Mesenchymal stem cell (in vitro differentiated cells and primary cell): ENCODE measurements around the gene DEPP1.

ENCODE experiments used
- DNase-seq: peaks from one replicate; pipeline ENCODE4 v3.0.0-alpha.2; 2013
- H2AFZ ChIP-seq: one replicate; pipeline ENCODE4 v1.6.1; 2013; ENCODE audit warnings: low read depth, mild to moderate bottlenecking, control low read depth, inconsistent platforms, low read length, moderate library complexity
- H2AK5ac ChIP-seq: 2 replicates; pipeline ENCODE4 v1.6.1; 2013; ENCODE audit warnings: low read length, moderate library complexity, mild to moderate bottlenecking, inconsistent platforms; ENCODE audit not compliant: severe bottlenecking
- H2BK120ac ChIP-seq: one replicate; pipeline ENCODE4 v1.6.1; 2013; ENCODE audit warnings: low read depth, mild to moderate bottlenecking, inconsistent platforms, low read length, moderate library complexity
- H2BK12ac ChIP-seq, 2 experiments: one replicate each; pipeline ENCODE4 v1.6.1; 2013; ENCODE audit warnings: inconsistent platforms in 2 of 2, low read length in 2 of 2, mild to moderate bottlenecking in 2 of 2, moderate library complexity in 2 of 2, control low read depth in 1 of 2
- H2BK15ac ChIP-seq: one replicate; pipeline ENCODE4 v1.6.1; 2013; ENCODE audit warnings: mild to moderate bottlenecking, low read depth, inconsistent platforms; ENCODE audit not compliant: poor library complexity, severe bottlenecking
- H2BK5ac ChIP-seq: 2 replicates; pipeline ENCODE4 v1.6.1; 2013; ENCODE audit warnings: low read depth, mild to moderate bottlenecking, low read length, control low read depth, inconsistent platforms; ENCODE audit not compliant: poor library complexity, severe bottlenecking
- H3K14ac ChIP-seq, 2 experiments: one replicate each; pipeline ENCODE4 v1.6.1; 2013; ENCODE audit warnings: inconsistent platforms in 2 of 2, low read length in 2 of 2, control low read depth in 1 of 2, mild to moderate bottlenecking in 1 of 2, moderate library complexity in 1 of 2
- H3K18ac ChIP-seq, 2 experiments: one replicate each; pipeline ENCODE4 v1.6.1; 2013; ENCODE audit warnings: inconsistent platforms in 2 of 2, low read length in 2 of 2, control low read depth in 1 of 2, low read depth in 1 of 2, mild to moderate bottlenecking in 1 of 2
- H3K23ac ChIP-seq, 2 experiments: one replicate each; pipeline ENCODE4 v1.6.1; 2013; ENCODE audit warnings: inconsistent platforms in 2 of 2, low read length in 2 of 2, mild to moderate bottlenecking in 2 of 2, moderate library complexity in 2 of 2, control low read depth in 1 of 2
- H3K27ac ChIP-seq: 2 replicates; pipeline ENCODE4 v1.5.1; 2013; ENCODE audit warnings: mild to moderate bottlenecking, moderate library complexity, low read length, control low read depth, inconsistent platforms; ENCODE audit not compliant: poor library complexity, severe bottlenecking
- H3K27me3 ChIP-seq, 2 experiments: 2 replicates each; pipeline versions ENCODE4 v1.6.1 to v1.7.0; 2013; ENCODE audit warnings: low read length in 2 of 2, mild to moderate bottlenecking in 2 of 2, moderate library complexity in 2 of 2, control low read depth in 1 of 2, inconsistent platforms in 1 of 2; ENCODE audit not compliant: control insufficient read depth in 1 of 2, insufficient read depth in 1 of 2
- H3K36me3 ChIP-seq, 2 experiments: 2 replicates each; pipeline versions ENCODE4 v1.6.1 to v1.7.0; 2013; ENCODE audit warnings: low read length in 2 of 2, control low read depth in 1 of 2, inconsistent platforms in 1 of 2, low read depth in 1 of 2, mild to moderate bottlenecking in 1 of 2; ENCODE audit not compliant: insufficient read depth in 2 of 2, control insufficient read depth in 1 of 2
- H3K4ac ChIP-seq, 2 experiments: one replicate each; pipeline ENCODE4 v1.6.1; 2013; ENCODE audit warnings: inconsistent platforms in 2 of 2, low read length in 2 of 2, mild to moderate bottlenecking in 2 of 2, moderate library complexity in 2 of 2, control low read depth in 1 of 2, low read depth in 1 of 2
- H3K4me1 ChIP-seq: 2 replicates; pipeline ENCODE4 v1.6.1; 2013; ENCODE audit warnings: low read depth, low read length, control low read depth; ENCODE audit not compliant: control insufficient read depth, insufficient read depth
- H3K4me2 ChIP-seq: 2 replicates; pipeline ENCODE4 v1.6.1; 2013; ENCODE audit warnings: low read length, mild to moderate bottlenecking, inconsistent platforms; ENCODE audit not compliant: poor library complexity, severe bottlenecking
- H3K4me3 ChIP-seq, 2 experiments: 2 replicates each; pipeline versions ENCODE4 v1.5.1 to v1.7.0; 2013; ENCODE audit warnings: low read length in 2 of 2, mild to moderate bottlenecking in 2 of 2, control low read depth in 1 of 2, low read depth in 1 of 2; ENCODE audit not compliant: insufficient read depth in 1 of 2
- H3K79me1 ChIP-seq: replicated peaks from 2 replicates; pipeline ENCODE4 v1.6.1; 2013; ENCODE audit warnings: mild to moderate bottlenecking, control low read depth, low read length, inconsistent platforms; ENCODE audit not compliant: poor library complexity, severe bottlenecking
- H3K9ac ChIP-seq: 2 replicates; pipeline ENCODE4 v1.7.0; 2013; ENCODE audit warnings: mild to moderate bottlenecking, low read length, moderate library complexity
- H3K9me3 ChIP-seq: 2 replicates; pipeline ENCODE4 v1.7.0; 2013; ENCODE audit warnings: mild to moderate bottlenecking, low read length; ENCODE audit not compliant: control insufficient read depth
- H4K8ac ChIP-seq: one replicate; pipeline ENCODE4 v1.6.1; 2013; ENCODE audit warnings: inconsistent platforms, mild to moderate bottlenecking, low read length, moderate library complexity
- H4K91ac ChIP-seq: one replicate; pipeline ENCODE4 v1.6.1; 2013; ENCODE audit warnings: mild to moderate bottlenecking, low read length, inconsistent platforms
- WGBS: methylation state at CpG from one replicate; pipeline ENCODE4 v1.1.7; 2013; ENCODE audit warnings: mixed read lengths; 5-methylcytosine and 5-hydroxymethylcytosine counted together

Gene DEPP1

GRCh38 chr10:44946205-44946604, 32.4 kb downstream of the DEPP1 start:
- H3K27me3 ChIP-seq: no peaks in the 10 kb centered on the region
- no peak overlapping the region for H4K91ac ChIP-seq
- WGBS: 78% methylated on average over 2 of the region's 2 CpGs
- peak; percentile 44 for DNase-seq
- peak overlapping the region in 1 of 2 experiments; percentile 58 for H2BK12ac ChIP-seq
- H3K36me3 ChIP-seq: peaks cover 0 to 6% of the 10 kb centered on the region in 2 experiments
- peaks cover 24% of the 10 kb centered on the region for H3K4me1 ChIP-seq
- peaks cover 19% of the 10 kb centered on the region for H3K9me3 ChIP-seq
- H3K79me1 ChIP-seq: peaks cover 4% of the 10 kb centered on the region
- no peak overlapping the region for H3K18ac ChIP-seq
- no peak overlapping the region for H3K23ac ChIP-seq
- H2AFZ ChIP-seq: no peak overlapping the region
- H3K9ac ChIP-seq: no peak overlapping the region
- H3K27ac ChIP-seq: no peak overlapping the region
- no peak overlapping the region for H3K14ac ChIP-seq
- H2AK5ac ChIP-seq: no peak overlapping the region
- no peak overlapping the region for H2BK15ac ChIP-seq
- no peak overlapping the region for H3K4me2 ChIP-seq
- H3K4me3 ChIP-seq: no peak overlapping the region
- H2BK120ac ChIP-seq: no peak overlapping the region
- H3K4ac ChIP-seq: no peak overlapping the region
- no peak overlapping the region for H2BK5ac ChIP-seq
- H4K8ac ChIP-seq: peak overlapping the region; percentile 45

- WGBS: no CpG with 5 or more reads among the region's 1 CpG
Observed at GRCh38 chr10:44944354-44944753, 34.3 kb downstream of the DEPP1 start.

GRCh38 chr10:44939691-44940401, 38.8 kb downstream of the DEPP1 start:
- Histone ChIP-seq H2BK120ac (no peak overlapping the region), H3K9ac (no peak overlapping the region), H2BK5ac (no peak overlapping the region), H3K4ac (no peak overlapping the region), H2AFZ (no peak overlapping the region), H2BK12ac (no peak overlapping the region), H3K36me3 (no peaks in the 10 kb centered on the region), H4K91ac (no peak overlapping the region), H3K23ac (no peak overlapping the region), H3K4me3 (no peak overlapping the region), H4K8ac (no peak overlapping the region), H3K14ac (no peak overlapping the region), H3K9me3 (peaks cover 14% of the 10 kb centered on the region), H3K18ac (no peak overlapping the region), H3K4me1 (peaks cover 13% of the 10 kb centered on the region), H3K27ac (peak overlapping the region; percentile 45), H2BK15ac (no peak overlapping the region), H3K4me2 (no peak overlapping the region), H3K79me1 (no peaks in the 10 kb centered on the region), H2AK5ac (no peak overlapping the region), H3K27me3 (no peaks in the 10 kb centered on the region)
- DNase-seq: no peak
- WGBS: 97% methylated on average over 4 of the region's 7 CpGs

More at GRCh38 chr10:44944354-44944753, 34.3 kb downstream of the DEPP1 start:
- Histone ChIP-seq H3K4me2 (no peak overlapping the region), H3K14ac (no peak overlapping the region), H4K91ac (no peak overlapping the region), H2BK120ac (no peak overlapping the region), H2BK12ac (no peak overlapping the region), H3K23ac (no peak overlapping the region), H3K27me3 (no peaks in the 10 kb centered on the region), H2AK5ac (no peak overlapping the region), H2AFZ (no peak overlapping the region), H3K18ac (no peak overlapping the region), H3K27ac (no peak overlapping the region), H3K4me1 (peaks cover 10% of the 10 kb centered on the region), H2BK5ac (no peak overlapping the region), H4K8ac (no peak overlapping the region), H3K9me3 (peaks cover 21% of the 10 kb centered on the region), H3K9ac (no peak overlapping the region), H2BK15ac (no peak overlapping the region), H3K79me1 (no peaks in the 10 kb centered on the region), H3K4ac (no peak overlapping the region), H3K36me3 (no peaks in the 10 kb centered on the region), H3K4me3 (peak overlapping the region in 1 of 2 experiments; percentile 0)
- no peak for DNase-seq

- WGBS: 92% methylated on average over 7 of the region's 7 CpGs
- Histone ChIP-seq H3K79me1 (no peaks in the 10 kb centered on the region), H3K18ac (no peak overlapping the region), H4K91ac (no peak overlapping the region), H3K14ac (no peak overlapping the region), H3K27me3 (no peaks in the 10 kb centered on the region), H3K36me3 (no peaks in the 10 kb centered on the region), H2AFZ (no peak overlapping the region), H2BK5ac (no peak overlapping the region), H3K4me2 (no peak overlapping the region), H2BK15ac (no peak overlapping the region), H2BK12ac (no peak overlapping the region), H3K9me3 (peaks cover 5% of the 10 kb centered on the region), H2AK5ac (peak overlapping the region; percentile 31), H3K4me1 (peaks cover 20% of the 10 kb centered on the region), H3K27ac (no peak overlapping the region), H4K8ac (no peak overlapping the region), H2BK120ac (no peak overlapping the region), H3K23ac (no peak overlapping the region), H3K9ac (no peak overlapping the region), H3K4ac (no peak overlapping the region), H3K4me3 (no peak overlapping the region)
- DNase-seq: no peak
Observed at GRCh38 chr10:44938956-44939355, 39.7 kb downstream of the DEPP1 start.
